PC-3 (cell line): Measurements from ENCODE around the gene FBXL19.

Source experiments
- EZH2 ChIP-seq: fragments of 300-600 bp; sonication (generic); IDR thresholded peaks from one replicate; pipeline ENCODE4 v1.6.1; 2017; ENCODE audit warnings: antibody characterized with exemption, mild to moderate bottlenecking, low read length; ENCODE audit not compliant: unreplicated experiment
- TF ChIP-seq, protein P1 (sequence below): fragments of 300-600 bp; sonication (generic); conservative IDR thresholded peaks from 2 replicates; pipeline ENCODE4 v1.5.1; 2017; ENCODE audit warnings: antibody characterized with exemption, low read depth, mild to moderate bottlenecking, low read length

DNA sequence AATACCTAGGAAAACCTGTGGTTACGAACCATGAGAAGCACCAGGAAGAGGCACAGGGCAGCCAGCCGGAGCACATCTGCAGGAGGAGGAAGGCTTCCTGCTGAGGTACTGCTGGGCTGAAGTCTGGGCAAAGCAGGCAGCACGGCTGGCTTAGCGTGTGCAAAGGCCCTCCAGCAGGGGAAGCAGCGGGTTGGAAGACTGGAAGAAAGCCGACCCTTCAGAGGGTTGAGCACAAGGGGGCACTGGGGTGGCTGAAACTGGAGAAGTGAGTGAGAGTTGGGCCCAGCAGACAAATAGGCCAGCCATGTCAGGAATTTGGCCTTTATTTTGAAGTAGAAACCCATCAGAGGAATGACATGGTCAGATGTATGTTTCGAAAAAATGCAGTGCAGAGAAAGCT is 49.5 kb downstream of the FBXL19 start:
- TF ChIP-seq EZH2: no peak
- TF ChIP-seq, protein P1, sequence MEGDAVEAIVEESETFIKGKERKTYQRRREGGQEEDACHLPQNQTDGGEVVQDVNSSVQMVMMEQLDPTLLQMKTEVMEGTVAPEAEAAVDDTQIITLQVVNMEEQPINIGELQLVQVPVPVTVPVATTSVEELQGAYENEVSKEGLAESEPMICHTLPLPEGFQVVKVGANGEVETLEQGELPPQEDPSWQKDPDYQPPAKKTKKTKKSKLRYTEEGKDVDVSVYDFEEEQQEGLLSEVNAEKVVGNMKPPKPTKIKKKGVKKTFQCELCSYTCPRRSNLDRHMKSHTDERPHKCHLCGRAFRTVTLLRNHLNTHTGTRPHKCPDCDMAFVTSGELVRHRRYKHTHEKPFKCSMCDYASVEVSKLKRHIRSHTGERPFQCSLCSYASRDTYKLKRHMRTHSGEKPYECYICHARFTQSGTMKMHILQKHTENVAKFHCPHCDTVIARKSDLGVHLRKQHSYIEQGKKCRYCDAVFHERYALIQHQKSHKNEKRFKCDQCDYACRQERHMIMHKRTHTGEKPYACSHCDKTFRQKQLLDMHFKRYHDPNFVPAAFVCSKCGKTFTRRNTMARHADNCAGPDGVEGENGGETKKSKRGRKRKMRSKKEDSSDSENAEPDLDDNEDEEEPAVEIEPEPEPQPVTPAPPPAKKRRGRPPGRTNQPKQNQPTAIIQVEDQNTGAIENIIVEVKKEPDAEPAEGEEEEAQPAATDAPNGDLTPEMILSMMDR: no peak
